Measurements from ENCODE around the gene TP53AIP1.

DNA sequence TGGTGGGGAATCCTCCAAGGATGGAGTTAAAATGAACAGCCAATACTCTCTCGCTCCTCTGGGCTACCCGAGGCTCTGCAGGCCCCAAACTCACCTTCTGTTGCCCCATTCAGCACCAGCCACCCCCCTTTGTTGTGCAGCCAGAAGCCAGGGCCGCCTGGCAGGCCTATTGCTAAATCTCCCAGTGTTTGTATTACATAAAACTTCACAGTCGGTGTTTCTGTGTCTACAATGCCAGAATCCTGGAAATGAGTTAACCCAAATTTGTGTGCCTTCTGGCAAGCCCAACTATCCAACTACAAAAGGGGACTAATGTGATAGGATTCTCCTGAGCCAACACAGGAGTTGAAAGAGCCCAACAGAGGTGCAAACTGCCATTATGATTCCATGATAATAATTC lies 42.2 kb downstream of the TP53AIP1 start:
- TF ChIP-seq, protein P1, sequence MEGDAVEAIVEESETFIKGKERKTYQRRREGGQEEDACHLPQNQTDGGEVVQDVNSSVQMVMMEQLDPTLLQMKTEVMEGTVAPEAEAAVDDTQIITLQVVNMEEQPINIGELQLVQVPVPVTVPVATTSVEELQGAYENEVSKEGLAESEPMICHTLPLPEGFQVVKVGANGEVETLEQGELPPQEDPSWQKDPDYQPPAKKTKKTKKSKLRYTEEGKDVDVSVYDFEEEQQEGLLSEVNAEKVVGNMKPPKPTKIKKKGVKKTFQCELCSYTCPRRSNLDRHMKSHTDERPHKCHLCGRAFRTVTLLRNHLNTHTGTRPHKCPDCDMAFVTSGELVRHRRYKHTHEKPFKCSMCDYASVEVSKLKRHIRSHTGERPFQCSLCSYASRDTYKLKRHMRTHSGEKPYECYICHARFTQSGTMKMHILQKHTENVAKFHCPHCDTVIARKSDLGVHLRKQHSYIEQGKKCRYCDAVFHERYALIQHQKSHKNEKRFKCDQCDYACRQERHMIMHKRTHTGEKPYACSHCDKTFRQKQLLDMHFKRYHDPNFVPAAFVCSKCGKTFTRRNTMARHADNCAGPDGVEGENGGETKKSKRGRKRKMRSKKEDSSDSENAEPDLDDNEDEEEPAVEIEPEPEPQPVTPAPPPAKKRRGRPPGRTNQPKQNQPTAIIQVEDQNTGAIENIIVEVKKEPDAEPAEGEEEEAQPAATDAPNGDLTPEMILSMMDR (IDR thresholded peaks at IDR 0.05), result no peak
- TF ChIP-seq EP300 (IDR thresholded peaks at IDR 0.05) (no peak), POLR2A (IDR thresholded peaks at IDR 0.05) (no peak)

Data from ovary (tissue), 3 donors.